ENCODE measurements around the gene NECAP2.
A peak's percentile ranks its signal among the peaks of the same experiment; 100 is the strongest.

NECAP2 gene, protein sequence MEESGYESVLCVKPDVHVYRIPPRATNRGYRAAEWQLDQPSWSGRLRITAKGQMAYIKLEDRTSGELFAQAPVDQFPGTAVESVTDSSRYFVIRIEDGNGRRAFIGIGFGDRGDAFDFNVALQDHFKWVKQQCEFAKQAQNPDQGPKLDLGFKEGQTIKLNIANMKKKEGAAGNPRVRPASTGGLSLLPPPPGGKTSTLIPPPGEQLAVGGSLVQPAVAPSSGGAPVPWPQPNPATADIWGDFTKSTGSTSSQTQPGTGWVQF

DNA sequence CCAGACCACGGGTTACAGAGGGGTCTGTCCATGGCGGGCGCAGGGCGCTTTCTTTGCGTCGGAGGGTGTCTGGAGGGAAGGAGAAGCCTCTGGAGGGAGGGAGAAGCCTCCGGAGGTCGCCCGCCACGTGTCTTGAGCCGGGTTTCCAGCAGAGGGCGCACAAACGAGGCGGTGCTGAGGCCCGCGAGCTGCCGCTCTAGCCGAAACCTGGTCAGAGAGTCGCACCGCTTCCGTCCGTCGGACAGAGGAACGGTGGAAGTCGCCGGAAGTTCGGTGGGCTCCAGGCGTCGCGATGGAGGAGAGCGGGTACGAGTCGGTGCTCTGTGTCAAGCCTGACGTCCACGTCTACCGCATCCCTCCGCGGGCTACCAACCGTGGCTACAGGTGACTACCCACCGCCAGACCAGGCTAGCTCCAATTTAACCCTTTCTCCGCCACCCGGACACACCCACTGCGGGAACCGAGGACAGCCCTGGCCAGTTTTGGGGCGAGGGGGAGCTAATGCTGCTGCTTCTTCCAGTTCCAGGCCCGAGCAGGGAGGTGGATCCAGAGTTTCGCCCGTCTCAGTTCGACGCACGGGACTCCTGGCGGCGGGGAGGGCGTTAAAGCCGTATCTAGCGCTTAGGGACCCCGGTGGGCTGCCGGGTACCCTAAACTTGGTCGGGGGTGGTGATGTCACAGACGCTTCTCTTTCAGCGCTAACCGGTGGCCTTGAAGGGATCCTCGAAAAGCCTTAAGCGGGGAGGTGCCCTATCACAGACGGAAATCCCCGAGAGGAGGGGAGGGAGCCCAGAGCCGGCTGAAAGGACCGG lies at the start of gene NECAP2:
TSS of gene NECAP2 (plus strand) at position 255 of the 812 bp plus-strand sequence. CDS start at position 293, 38 bp downstream.
- DNase-seq, result peak; percentile 98

DNA sequence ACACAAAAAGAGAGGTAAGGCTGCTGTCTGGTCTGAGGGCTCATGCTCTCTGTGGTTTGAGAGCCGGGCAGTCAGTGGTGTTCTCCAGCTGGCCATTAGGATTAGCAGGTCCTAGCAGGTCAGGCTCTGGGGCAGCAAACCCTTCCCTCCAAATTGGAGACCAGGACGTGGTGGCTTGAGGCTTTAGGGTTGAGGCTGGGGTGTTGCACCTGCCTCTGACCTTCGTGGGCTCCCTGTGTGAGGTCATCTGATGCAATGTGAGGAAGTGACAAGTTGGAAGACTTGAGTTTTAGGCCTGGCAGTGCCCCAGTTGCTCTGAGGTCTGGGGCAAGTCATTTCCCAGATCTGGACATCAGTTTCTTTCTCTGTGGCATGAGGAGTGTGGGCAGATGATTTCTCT lies 49.1 kb upstream of the NECAP2 start:
- no peak for DNase-seq

DNA sequence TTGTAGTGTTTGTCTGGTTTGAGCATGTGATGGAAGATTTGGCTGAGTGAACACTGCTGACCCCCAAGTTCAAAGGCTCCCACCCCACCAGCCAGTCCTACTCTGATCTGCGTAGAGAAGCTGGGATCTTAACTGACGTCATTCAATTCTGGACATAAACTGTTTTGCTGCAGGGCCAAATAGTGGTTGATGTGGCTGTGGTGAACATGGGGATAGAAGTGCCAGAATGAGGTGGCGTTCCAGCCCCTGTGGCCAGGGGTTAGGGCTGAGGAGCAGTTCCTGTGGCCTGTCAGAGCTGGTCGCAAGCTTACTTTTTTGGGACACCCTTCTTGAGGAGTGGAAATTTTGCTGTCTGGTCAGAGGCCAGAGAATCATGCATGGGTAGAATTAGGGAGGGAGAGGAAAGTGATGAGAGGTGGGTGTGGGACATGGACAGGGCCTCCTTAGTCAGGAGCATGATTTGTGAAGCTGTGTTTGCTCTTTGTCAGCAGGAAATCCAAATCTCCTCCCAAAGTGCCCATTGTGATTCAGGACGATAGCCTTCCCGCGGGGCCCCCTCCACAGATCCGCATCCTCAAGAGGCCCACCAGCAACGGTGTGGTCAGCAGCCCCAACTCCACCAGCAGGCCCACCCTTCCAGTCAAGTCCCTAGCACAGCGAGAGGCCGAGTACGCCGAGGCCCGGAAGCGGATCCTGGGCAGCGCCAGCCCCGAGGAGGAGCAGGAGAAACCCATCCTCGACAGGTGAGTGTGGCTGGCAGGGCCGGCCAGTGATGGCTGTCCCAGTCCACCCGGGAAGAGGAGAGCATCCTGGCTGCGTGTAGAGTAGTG lies 47.6 kb upstream of the NECAP2 start:
- DNase-seq, result no peak

DNA sequence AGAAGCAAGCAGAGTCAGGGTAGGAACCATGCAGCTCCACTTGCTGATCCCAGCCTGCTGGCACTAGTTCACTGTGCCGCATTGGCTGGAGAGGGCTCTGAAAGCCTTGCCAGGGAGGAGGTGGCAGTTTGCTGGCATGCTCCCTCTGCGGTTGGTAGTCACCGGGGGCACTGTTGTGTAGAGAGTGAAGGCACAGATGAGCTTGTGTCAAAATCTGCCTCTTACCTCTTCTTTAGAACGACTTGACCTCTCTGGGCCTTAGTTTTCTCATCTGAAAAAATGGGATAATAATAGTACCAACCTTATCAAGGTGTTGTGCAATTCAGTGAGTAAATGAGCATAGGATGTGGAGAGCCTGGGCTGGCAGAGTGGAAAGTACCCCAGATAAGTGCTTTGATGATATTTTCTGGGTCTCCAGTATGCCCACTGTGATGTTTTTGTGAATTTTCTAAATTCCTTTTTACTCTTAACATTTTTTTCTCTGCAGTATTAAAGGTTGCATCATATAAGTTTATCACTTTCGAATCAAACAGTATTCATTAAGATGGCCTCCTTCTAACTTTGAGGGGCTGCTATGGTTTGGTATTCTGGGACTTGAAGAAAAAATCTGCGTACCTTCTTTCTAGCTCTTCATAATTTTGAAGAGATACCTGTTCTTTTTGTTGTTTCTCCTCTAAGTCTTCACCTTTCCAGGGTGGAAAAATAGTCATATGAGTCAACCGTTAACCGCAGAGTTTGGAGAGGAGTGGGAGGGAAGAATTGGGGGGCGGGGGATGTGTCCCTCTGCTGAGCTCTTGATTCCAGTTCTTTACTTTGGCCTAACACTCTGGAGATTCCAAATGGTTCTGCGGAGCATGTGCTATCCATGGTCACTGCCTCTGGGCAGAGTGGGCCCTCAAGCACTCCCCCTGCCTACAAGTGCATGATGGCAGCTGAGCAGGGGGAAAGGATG lies 46.7 kb upstream of the NECAP2 start:
- no peak for DNase-seq

DNA sequence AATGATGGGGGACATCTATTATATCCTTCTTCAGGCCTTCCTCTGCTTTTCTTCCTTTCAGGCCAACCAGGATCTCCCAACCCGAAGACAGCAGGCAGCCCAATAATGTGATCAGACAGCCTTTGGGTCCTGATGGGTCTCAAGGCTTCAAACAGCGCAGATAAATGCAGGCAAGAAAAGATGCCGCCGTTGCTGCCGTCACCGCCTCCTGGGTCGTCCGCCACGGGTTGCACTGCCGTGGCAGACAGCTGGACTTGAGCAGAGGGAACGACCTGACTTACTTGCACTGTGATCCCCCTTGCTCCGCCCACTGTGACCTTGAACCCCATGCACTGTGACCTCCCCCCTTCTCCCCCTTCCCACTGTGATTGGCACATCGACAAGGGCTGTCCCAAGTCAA lies 45.5 kb upstream of the NECAP2 start:
- no peak for DNase-seq

DNA sequence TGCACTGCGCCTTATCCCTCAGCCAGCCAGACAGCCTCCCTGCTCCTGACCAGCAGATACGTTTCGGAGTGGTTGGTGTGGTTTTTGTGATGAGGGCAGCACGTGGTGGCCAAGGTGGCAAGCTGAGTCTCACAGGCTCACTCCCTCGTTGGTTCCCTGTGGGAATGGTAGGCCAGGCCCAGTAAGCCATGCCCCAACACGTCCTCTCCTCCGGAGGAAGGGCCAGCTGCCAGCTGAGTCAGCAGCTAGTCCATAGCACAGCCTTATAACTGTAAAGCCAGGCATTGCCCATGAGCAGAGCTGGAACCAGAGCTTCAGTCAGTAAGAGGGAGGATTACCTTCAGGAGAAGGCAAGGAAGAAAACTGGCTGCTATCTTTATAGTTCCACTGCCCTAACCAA lies 43.9 kb upstream of the NECAP2 start:
- DNase-seq, result no peak

DNA sequence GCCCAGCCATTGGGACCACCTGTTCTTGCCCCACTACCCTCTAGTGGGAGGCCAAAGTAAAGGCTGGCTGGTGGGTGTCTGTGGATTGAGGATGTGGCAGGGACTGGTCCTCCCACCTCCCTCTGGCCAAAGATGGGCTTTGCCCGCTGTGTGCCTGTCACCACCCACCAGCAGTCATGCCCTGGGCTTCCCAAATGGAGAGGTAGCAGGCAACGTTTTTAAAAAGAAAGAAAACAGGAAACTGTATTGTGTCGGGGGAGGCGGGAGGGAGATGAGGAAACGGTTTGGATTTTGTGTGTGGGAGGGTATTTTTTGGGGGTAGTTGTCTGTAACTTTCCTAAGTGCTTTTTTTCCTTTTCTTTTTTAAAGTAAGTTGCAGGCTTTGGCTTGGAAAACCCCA lies 43.4 kb upstream of the NECAP2 start:
- DNase-seq, result no peak

DNA sequence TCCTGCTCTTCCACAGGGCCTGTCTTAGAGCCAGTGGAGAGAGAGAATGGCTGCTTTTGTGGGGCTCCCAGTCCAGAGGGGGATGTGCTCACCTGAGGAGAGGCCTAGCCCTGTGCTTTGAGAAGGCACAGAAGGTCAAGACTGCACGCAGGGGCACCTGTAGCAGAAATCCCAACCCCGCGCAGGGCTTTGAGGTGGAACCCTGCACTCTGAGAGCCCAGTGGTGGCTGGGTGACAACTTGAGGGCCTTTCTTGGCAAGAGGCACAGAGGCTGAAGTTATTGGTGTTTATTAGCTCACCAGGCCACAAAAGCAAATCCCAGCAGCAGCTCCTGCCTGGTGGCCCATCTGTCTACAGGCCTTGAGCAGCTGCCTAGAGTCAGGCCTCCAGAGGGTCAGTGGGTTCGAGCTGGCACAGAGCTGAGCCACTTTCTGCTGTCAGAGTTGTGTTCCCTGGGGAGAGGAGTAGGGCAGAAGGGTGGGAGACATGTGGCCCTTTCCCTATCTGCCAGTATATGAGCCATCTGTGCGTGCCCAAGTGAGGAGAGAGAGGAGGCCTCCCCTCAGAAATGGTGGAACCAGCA lies 42.1 kb upstream of the NECAP2 start:
- DNase-seq, result no peak

DNA sequence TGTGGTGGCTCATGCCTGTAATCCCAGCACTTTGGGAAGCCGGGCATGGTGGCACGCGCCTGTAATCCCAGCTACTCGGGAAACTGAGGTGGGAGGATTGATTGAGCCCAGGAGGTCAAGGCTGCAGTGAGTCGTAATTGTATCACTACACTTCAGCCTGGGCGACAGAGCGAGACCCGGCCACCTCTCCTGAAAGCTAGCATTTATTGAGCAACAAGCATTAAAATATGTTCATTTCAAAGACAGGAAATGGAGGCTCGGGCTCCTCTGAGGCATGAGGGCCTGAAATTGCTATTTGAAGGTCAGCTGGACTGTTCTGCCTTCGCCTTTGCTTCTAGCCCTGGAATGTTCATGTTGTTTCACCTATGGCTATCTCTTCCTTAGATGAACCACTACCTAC lies 37.8 kb upstream of the NECAP2 start:
- DNase-seq, result no peak

DNA sequence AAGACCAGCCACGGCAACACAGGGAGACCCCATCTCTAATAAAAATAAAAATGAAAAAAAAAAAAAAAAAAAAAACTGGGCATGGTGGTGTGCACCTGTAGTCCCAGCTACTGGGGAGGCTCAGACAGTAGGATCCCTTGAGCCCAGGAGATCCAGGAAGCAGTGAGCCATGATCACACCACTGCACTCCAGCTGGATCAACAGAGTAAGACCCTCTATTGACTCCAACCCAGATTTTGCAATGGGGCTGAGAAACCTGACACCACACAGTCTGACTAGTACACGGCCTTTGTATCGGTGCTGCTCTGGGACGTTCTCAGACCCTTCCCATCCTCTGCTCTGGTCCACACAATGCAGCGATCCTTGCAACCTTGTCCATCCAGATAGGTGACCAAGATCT lies 35.1 kb upstream of the NECAP2 start:
- no peak for DNase-seq

DNA sequence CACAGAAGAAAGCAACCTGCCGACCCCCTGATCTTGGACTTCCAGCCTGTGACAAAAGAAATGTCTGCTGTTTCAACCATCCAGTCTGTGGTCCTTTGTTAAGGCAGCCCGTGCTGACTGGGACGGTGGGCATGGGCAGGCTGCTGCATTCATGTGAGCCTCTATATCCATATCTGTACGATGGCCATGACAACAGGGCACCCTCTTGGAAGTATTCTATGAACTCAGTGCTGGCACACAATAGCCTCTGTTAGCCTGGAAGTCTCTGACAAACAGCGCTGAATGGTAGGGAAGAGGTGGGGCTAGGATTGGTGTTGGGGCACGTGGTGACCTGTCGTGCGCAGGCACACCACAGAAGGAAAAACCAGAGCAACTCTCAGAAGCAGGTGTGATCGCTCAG lies 33.7 kb upstream of the NECAP2 start:
- no peak for DNase-seq

DNA sequence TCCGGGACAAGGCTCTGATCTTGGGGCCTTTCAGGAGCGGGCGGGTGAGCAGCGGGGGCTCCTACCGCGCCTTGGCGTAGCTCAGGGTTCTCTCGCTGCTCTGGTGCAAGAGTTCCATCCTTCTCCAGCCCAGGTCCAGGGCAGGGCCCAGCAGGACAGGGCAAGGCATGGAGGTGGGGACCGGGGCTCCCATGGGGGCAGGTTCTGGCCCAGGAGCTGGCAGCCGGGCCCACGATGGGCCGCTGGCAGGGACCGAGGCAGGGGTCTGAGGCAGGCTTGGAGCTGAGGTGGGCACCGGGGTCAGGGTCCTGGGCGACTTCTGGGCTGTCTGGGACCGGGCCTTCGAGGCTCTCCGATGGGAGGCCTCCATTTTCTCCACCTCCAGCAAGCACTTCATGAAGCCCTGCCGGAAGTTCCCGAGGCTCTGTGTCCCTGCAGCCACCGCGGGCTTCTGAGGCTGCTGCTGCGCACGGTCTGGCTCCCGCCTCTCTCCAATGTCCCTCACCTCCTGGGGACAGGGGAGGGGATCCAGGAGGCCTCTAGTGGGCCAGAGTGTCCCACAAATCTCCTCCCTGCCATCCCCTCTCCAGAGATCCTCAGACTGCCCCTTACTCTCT lies 30.9 kb upstream of the NECAP2 start:
- no peak for DNase-seq

DNA sequence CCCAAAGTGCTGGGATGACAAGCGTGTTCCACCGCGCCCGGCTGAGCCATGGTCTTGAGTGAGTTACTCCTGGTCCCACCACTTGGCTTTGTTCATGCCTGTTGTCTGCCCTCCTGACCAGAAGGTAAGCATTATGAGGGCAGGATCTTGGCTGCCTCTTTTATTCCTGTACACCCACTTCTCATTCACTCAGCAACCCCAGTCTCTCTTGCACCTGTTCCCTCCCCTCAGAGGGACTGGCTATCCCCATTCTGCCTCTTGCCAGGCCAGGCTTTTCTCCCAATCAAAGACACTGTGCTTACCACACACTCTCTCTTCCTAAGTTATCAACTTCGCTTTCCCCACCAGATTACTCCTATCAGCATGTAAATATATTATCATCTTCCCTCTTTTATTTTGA lies 29.7 kb upstream of the NECAP2 start:
- no peak for DNase-seq

DNA sequence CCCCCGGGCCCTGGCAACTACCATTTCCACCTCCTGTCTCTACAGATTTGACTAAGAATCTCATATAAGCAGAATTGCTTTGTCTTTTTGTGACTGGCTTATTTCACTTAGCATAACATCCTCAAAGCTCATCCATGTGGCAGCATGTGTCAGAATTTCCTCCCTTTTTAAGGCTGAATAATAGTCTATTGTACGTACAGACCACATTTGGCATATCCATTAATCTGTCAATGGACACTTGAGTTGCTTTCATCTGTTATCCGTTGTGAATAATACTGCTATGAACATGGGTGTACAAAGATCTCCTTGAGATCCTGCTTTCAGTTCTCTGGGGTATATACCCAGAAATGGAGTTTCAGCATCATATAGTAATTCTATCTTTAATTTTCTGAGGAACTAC lies 27.3 kb upstream of the NECAP2 start:
- DNase-seq, result no peak

DNA sequence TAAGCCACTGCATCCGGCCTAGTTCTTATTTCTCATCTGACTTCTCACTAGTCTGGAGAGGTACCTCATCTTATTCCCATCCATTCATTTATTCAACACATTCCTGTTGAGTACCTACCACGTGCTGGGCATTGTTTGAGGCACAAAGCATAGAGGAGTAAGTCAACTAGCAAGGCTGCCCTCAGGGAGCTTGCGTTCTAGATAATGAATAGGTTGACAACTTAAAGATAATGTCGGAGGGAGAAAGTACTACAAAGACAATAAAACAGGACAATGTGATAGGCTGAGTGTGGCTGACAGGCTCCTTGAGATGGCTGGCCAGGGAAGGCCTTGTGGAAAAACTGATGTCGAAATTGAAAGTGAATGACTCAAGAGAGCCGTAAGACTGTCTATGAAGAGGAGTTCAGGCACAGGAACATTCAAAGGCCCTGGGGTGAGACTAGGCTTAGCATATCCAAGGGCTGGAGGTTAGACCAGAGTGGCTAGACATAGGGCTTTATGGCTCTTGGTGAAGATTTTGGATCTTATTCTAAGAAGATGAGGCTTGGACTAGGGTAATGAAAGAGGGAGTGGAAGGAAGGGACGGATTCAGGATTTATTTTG lies 21.6 kb upstream of the NECAP2 start:
- DNase-seq, result peak in 1 of 2 experiments; percentile 35

DNA sequence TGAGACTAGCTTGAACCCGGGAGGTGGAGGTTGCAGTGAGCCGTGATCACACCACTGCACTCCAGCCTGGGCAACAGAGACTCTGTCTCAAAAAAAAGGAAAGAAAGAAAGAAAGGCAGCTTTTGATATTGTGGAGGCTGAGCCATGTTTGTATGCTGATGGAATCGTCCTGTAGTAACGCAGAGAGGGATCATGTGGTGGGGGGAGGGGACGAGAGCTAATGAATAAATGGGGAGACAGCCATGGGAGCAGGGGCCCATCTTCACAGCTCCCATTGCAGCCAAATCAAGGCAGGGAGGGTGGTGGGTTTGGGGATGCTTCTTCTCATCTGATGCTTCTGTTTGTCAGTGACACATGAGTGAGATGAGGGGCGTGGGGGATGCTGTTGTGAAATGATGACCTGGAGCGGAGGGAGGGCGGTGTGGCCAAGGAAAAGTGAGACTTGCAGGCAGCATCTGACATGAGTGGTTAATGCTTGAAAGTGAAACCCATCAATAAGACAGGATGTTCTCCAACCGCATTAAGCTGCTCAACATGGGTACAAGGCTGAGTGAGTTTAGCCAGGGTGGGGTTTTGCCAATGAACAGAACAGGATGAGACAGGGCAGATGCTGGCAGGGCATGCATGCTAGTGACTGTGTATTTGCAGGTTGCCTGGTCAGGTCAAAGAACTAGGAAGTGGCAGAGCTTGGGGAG lies 20.0 kb upstream of the NECAP2 start:
- peak; percentile 76 to 78 for DNase-seq

DNA sequence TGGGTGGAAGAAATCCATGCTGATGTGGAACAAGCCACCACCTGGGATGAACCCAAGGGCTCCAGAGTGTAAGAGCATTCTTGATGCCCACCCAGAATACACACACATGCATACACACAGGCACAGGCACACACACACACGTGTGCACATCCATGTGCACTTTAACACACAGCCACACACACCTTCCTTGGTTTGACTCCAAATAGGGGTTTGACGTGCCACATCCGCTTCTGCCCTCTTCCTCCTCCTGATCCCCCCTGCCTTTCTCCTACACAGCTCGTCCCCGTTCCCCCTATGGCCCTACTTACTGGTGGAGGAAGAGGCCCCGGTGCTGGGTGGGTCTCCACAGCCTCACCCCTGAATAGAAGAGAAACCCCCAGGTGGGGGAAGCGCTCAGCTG lies 19.3 kb upstream of the NECAP2 start:
- no peak for DNase-seq

DNA sequence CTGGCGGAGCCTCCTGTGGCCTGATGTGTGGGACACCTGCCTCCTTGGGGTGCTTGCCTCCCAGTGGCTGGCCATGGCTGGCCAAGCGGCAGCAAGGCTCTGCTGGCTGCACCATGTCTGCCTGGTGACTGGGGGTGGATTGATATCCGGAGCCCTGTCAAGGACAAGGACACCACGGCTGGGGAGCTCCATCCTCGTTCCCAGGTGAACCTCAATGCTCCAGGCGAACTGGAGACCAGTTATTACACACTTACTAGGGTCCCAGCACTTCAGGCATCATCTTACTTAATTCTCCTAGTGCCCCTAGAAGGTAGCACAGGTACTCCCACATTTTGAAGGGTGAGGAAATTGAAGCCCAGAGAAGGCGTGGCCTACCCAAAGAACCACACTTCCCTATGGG lies 18.5 kb upstream of the NECAP2 start:
- DNase-seq, result no peak

DNA sequence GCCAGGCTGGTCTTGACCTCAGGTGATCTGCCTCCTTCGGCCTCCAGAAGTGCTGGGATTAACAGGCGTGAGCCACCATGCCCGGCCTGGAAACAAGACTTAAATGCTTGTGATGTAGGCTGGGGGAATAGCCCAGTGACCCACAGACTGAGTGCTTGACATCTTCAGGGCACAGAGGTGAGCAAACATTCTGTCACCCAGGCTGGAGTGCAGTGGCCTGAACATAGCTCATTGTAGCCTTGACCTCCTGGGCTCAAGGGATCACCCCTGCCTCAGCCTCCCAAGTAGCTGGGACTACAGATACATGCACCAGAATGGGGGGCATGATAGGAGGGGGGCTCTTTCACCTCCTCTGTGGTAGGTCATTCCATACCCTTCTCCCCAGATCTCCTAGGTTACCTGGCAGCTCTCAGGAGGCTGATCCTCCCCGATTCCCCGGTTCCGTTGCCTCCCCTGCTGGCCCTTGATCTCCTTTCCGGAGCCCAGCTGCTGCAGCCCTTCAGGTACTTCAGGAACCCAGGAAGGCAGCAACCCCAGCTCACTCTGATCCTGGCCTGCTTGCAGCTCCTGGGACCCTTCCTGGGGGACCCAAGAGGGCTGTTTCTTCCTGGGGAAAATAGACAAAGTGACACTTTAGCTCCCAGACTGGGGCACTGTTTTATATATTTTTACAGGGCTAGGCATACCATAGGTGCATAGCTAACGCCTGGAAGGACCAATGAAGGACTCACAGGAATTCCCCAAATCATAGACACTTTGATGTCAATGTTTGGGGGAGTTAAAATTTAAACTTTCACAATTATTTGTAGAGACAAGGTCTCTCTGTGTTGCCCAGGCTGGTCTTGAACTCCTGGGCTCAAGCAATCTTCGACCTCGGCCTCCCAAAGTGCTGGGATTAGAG lies 15.1 kb upstream of the NECAP2 start:
- no peak for DNase-seq
